ENCODE data around the gene AURKB. TPM values are rescaled to one million over a fixed set of nuclear protein-coding genes. Genes with fewer than 3 reads are reported as not detected.

Gene AURKB
- 67.7 and 75.3 TPM in 2 replicates for total RNA-seq (2016; rRNA removed; fragmentation: Illumina TruSeq; extraction: Trizol)
- total RNA-seq (2016; cell fraction: cytosol; rRNA removed; fragmentation: Illumina TruSeq; extraction: Trizol; ENCODE audit: low read depth) = 35.3 and 36.5 TPM in 2 replicates
- 56.7 and 73.3 TPM in 2 replicates for total RNA-seq (2016; cell fraction: insoluble cytoplasmic fraction; rRNA removed; fragmentation: Illumina TruSeq; extraction: Trizol)
- 32.1 and 37.8 TPM in 2 replicates for total RNA-seq (2016; cell fraction: membrane; rRNA removed; fragmentation: Illumina TruSeq; extraction: Trizol)
- total RNA-seq (2016; cell fraction: nucleus; rRNA removed; fragmentation: Illumina TruSeq; extraction: Trizol) = 41.9 and 49.2 TPM in 2 replicates
- polyA plus RNA-seq (2011; rRNA removed) = 21.8 and 29.5 TPM in 2 replicates
- polyA plus RNA-seq (2011; cell fraction: cytosol; rRNA removed) = 13.9 and 23.3 TPM in 2 replicates
- 85.7 and 130 TPM in 2 replicates for polyA plus RNA-seq (2011; cell fraction: nucleus; rRNA removed)
- polyA plus RNA-seq (2012) = 28.3 and 50.5 TPM in 2 replicates
- polyA plus RNA-seq (2016; cell fraction: cytosol; fragmentation: Illumina TruSeq; extraction: Trizol; ENCODE audit: low read depth) = 34.3 and 37.3 TPM in 2 replicates
- 64.2 and 89.6 TPM in 2 replicates for polyA plus RNA-seq (2016; cell fraction: insoluble cytoplasmic fraction; fragmentation: Illumina TruSeq; extraction: Trizol; ENCODE audit: low read depth)
- polyA plus RNA-seq (2016; cell fraction: membrane; fragmentation: Illumina TruSeq; extraction: Trizol; ENCODE audit: low read depth) = 33.8 and 35.0 TPM in 2 replicates
- polyA plus RNA-seq (2016; cell fraction: nucleus; fragmentation: Illumina TruSeq; extraction: Trizol; ENCODE audit: insufficient read depth, low read depth) = 113 and 123 TPM in 2 replicates
- 58.9 and 154 TPM in 2 replicates for polyA minus RNA-seq (2011; rRNA and poly(A)+ RNA removed; ENCODE audit: low replicate concordance)
- 9.3 and 12.4 TPM in 2 replicates for polyA minus RNA-seq (2011; cell fraction: cytosol; rRNA and poly(A)+ RNA removed)
- polyA minus RNA-seq (2011; cell fraction: nucleus; rRNA and poly(A)+ RNA removed) = 39.9 and 62.1 TPM in 2 replicates
- Bru-seq, nascent RNA = percentile 76 among the genes with signal in this experiment
- BruChase-seq, experiment 1, labeled RNA remaining after a 6-hour chase = percentile 78 among the genes with signal in this experiment
- BruChase-seq, experiment 2, labeled RNA remaining after a 2-hour chase = percentile 76 among the genes with signal in this experiment
- long read RNA-seq, experiment 1, transcript AURKB-214 (9 exons, 1,227 nt) = major isoform, 72 of 113 reads
- long read RNA-seq, experiment 1, transcript AURKB-202 (8 exons, 1,167 nt) = minor isoform, 8 of 113 reads
- long read RNA-seq, experiment 1, partial matches to known transcripts = 12 of 113 reads
- long read RNA-seq, experiment 1, other reads (novel, unspliced or antisense) = 18 of 113 reads
- long read RNA-seq, experiment 2, transcript AURKB-214 (9 exons, 1,227 nt) = major isoform, 22 of 62 reads
- long read RNA-seq, experiment 2, partial matches to known transcripts = 7 of 62 reads
- long read RNA-seq, experiment 2, other reads (novel, unspliced or antisense) = 28 of 62 reads

GRCh38 chr17:8209907-8210760 is at the start of gene AURKB:
Gene AURKB, minus strand, starts transcription at chr17:8210575. Its CDS starts 351 bp downstream, at chr17:8210224.
- H3K4me2 ChIP-seq (ENCODE audit: low read depth, low read length) = peak within 1 kb of the TSS; percentile 87
- H3K27ac ChIP-seq (ENCODE audit: extremely low read length, insufficient read depth, low read length) = peak within 1 kb of the TSS; percentile 91
- ChIA-PET POLR2A (interaction anchor here (0.7 to 6.5 kb wide), 11 partner anchors 10 to 294 kb away, joined by 3 to 105 read pairs (median 5); partner anchors contain the start of genes BORCS6, CTC1, RANGRF and RNF227), CTCF (ENCODE audit: low intra/inter-chr PET ratio, low total read pairs) (no interaction called here)
- peaks cover 28% of the 10 kb centered on the region for H3K79me2 ChIP-seq (ENCODE audit: insufficient read depth, low read length)
- in situ Hi-C loops (cut with HindIII; ENCODE audit: extremely low pct_ligation_motif_present, low pct_unique_long_range_greater_than_20kb) (no loop called here), intact Hi-C loops (cut with micrococcal nuclease; ENCODE audit: unreplicated experiment) (loop anchor here (1.0 kb wide), 1 partner anchor 37 kb away; no protein-coding TSS in a partner anchor)
- BruUV-seq (replicated peaks) = no TSS peak
- no peaks in the 10 kb centered on the region; a peak in 1 of 5 replicates for H3K27me3 ChIP-seq (ENCODE audit: control insufficient read depth in 1 of 2, insufficient read depth in 2 of 2, low read length in 2 of 2)
- DNase-seq (ENCODE audit: low spot score) (peak; percentile 96), ATAC-seq (peak; percentile 82), FAIRE-seq (peak; percentile 98)
- H3K9ac ChIP-seq (ENCODE audit: insufficient read depth, low read depth, low read length) = peak within 1 kb of the TSS; percentile 87
- WGBS (ENCODE audit: low lambda C conversion rate) = 2% methylated on average over 26 of the region's 46 CpGs
- H3K36me3 ChIP-seq (replicated peaks in 1 of 2; ENCODE audit: control insufficient read depth in 1 of 2, insufficient read depth in 2 of 2, low read length in 2 of 2) = peaks cover 0 to 27% of the 10 kb centered on the region in 2 experiments; a peak in 3 of 5 replicates
- H3K9me3 ChIP-seq (ENCODE audit: low read length) = no peaks in the 10 kb centered on the region
- H3K4me3 ChIP-seq (replicated peaks in 1 of 3; ENCODE audit: insufficient read depth in 1 of 3, low read depth in 2 of 3, low read length in 3 of 3) = peak within 1 kb of the TSS; percentile 71 to 87 (median 75)
- no peak within 1 kb of the TSS for H2AFZ ChIP-seq (ENCODE audit: low read length)
- H4K20me1 ChIP-seq (ENCODE audit: insufficient read depth, low read length) = no peaks in the 10 kb centered on the region
- H3K4me1 ChIP-seq (ENCODE audit: insufficient read depth, low read length) = peaks cover 41% of the 10 kb centered on the region
- TF ChIP-seq ZFP37 (CRISPR knock-in tag; IDR thresholded peaks at IDR 0.05; ENCODE audit: borderline replicate concordance) (0 out of 2 replicates have a peak, but pooled peaks have one; percentile 22), ZSCAN21 (CRISPR knock-in tag; IDR thresholded peaks at IDR 0.05; ENCODE audit: borderline replicate concordance) (peak; percentile 90; the same call in 1 of the 2 replicates), TCF12 (IDR thresholded peaks at IDR 0.05) (no peak), TCF12 (CRISPR knock-in tag; IDR thresholded peaks at IDR 0.05) (no peak), DRAP1 (CRISPR knock-in tag; IDR thresholded peaks at IDR 0.05) (peak; percentile 89), ZBTB20 (CRISPR knock-in tag; IDR thresholded peaks at IDR 0.05; ENCODE audit: borderline replicate concordance, low read depth) (peak; percentile 35)
- TF ChIP-seq, protein P1, sequence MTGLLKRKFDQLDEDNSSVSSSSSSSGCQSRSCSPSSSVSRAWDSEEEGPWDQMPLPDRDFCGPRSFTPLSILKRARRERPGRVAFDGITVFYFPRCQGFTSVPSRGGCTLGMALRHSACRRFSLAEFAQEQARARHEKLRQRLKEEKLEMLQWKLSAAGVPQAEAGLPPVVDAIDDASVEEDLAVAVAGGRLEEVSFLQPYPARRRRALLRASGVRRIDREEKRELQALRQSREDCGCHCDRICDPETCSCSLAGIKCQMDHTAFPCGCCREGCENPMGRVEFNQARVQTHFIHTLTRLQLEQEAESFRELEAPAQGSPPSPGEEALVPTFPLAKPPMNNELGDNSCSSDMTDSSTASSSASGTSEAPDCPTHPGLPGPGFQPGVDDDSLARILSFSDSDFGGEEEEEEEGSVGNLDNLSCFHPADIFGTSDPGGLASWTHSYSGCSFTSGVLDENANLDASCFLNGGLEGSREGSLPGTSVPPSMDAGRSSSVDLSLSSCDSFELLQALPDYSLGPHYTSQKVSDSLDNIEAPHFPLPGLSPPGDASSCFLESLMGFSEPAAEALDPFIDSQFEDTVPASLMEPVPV (CRISPR knock-in tag; IDR thresholded peaks at IDR 0.05) = peak; percentile 87
- TF ChIP-seq, protein P2, sequence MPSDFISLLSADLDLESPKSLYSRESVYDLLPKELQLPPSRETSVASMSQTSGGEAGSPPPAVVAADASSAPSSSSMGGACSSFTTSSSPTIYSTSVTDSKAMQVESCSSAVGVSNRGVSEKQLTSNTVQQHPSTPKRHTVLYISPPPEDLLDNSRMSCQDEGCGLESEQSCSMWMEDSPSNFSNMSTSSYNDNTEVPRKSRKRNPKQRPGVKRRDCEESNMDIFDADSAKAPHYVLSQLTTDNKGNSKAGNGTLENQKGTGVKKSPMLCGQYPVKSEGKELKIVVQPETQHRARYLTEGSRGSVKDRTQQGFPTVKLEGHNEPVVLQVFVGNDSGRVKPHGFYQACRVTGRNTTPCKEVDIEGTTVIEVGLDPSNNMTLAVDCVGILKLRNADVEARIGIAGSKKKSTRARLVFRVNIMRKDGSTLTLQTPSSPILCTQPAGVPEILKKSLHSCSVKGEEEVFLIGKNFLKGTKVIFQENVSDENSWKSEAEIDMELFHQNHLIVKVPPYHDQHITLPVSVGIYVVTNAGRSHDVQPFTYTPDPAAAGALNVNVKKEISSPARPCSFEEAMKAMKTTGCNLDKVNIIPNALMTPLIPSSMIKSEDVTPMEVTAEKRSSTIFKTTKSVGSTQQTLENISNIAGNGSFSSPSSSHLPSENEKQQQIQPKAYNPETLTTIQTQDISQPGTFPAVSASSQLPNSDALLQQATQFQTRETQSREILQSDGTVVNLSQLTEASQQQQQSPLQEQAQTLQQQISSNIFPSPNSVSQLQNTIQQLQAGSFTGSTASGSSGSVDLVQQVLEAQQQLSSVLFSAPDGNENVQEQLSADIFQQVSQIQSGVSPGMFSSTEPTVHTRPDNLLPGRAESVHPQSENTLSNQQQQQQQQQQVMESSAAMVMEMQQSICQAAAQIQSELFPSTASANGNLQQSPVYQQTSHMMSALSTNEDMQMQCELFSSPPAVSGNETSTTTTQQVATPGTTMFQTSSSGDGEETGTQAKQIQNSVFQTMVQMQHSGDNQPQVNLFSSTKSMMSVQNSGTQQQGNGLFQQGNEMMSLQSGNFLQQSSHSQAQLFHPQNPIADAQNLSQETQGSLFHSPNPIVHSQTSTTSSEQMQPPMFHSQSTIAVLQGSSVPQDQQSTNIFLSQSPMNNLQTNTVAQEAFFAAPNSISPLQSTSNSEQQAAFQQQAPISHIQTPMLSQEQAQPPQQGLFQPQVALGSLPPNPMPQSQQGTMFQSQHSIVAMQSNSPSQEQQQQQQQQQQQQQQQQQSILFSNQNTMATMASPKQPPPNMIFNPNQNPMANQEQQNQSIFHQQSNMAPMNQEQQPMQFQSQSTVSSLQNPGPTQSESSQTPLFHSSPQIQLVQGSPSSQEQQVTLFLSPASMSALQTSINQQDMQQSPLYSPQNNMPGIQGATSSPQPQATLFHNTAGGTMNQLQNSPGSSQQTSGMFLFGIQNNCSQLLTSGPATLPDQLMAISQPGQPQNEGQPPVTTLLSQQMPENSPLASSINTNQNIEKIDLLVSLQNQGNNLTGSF (CRISPR knock-in tag; IDR thresholded peaks at IDR 0.05) = 0 out of 2 replicates have a peak, but pooled peaks have one; percentile 13

Data from HepG2 (cell line).